Activated T-cell treated with anti-CD3 and anti-CD28 coated beads for 48 hours (primary cell): ENCODE results near the gene CYP4F11.
"Not testable (repeated sequence)": the region's sequence is repeated elsewhere in the genome, so short reads cannot be mapped to it uniquely, and the experiment has no call there.

Source experiments
- DNase-seq: peaks from one replicate; pipeline ENCODE4 v3.0.0-alpha.2; 2020; ENCODE audit warnings: low read depth

CYP4F11 gene

GRCh38 chr19:15923702-15924101 lies 10.6 kb downstream of the CYP4F11 start:
- no peak for DNase-seq

DNA sequence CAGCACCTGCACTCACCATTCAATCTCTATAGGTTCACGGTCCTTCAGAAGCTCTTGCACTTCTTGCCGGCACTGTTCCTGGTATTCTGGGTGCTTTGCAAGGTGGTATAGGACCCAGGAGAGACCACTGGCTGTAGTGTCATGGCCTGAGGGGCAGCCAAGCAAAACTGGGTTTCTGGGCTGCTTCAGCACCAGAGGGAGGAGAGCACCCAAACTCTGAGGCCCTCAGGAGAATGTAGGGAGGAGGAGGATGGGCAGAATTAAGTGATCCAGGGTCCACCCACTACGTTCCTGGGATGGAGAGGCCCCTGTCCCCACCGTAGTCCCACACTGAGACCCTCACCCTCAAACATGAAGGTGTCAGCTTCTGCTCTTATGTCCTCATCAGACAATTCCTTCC lies 12.3 kb downstream of the CYP4F11 start:
- DNase-seq, result no peak

- DNase-seq, result no peak
Measured at GRCh38 chr19:15919243-15919642, 15.1 kb downstream of the CYP4F11 start.

GRCh38 chr19:15915109-15915508 lies 19.2 kb downstream of the CYP4F11 start:
- DNase-seq, result no peak

DNA sequence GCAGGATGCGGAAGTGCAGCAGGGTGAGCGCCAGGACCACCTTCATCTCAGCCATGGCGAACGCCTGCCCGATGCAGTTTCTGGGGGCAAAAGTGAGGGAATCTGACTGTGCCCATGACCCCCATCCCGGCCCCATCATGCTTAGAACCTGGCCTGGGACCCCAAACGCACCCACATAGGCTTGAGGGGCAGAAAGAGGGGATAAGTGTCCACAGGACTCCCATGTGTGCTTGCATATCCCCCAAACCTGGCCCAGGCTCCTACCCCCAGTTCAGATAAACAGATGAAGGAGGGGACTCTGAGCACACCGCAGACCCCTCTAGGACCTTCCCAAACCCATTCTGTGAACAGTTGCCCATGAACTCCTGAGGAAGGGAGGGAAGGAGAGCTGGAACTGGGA lies 20.5 kb downstream of the CYP4F11 start:
- no peak for DNase-seq

GRCh38 chr19:15913384-15913783 lies 20.9 kb downstream of the CYP4F11 start:
- no peak for DNase-seq

DNA sequence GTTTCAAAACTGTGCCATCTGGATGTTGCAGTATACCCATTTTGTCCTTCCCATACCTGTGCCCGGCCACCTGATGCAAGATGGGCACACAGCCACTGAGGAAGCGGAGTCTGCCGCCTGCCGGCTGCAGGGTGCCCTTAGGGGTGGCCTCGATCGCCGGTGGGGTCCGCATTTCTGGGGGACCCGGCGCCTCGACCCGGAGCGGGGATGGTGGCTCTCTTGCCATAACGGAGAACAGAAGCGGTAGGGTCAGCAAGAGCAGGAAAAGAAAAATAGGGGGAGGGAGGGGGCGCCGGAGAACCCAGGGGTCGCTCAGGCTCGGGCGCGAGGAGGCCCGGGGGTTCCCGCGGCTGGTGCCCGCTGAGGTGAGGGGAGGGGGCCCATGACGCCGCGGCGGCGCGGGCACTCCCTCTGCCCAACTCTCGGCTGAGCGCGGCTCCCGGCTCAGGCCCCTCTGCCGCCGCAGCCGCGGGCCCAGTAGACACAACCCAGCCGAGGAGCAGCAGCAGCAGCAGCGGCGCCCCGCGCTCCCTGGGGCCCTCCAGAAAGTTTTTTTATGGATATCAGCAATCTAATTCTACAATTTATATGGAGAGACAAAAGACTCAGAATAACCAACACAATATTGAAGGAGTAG lies 22.6 kb downstream of the CYP4F11 start:
- DNase-seq, result no peak

- no peak for DNase-seq
Measured at GRCh38 chr19:15905026-15905425, 29.3 kb downstream of the CYP4F11 start.

DNA sequence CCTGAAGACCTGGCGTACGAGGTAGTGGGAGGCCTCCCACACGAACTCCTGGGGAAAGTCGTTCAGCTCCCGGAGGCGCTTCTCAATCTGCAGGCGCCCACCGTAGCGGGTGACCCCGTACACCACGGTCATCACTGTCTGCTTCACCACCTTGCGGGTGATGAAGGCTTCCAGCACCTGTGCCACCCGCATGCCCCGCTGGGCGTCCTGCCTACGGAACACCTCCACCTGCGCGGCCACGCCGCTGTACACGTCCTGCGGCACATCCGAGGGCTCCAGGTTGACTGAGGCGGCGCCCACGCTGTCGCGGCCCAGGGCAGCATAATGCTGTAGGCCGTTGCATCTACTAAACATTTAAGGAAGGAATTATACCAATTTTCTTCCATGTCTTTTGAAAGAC lies 31.4 kb downstream of the CYP4F11 start:
- not testable (repeated sequence) for DNase-seq

- DNase-seq, result no peak
Measured at GRCh38 chr19:15902254-15902653, 32.1 kb downstream of the CYP4F11 start.

- DNase-seq, result no peak
Measured at GRCh38 chr19:15900504-15900903, 33.8 kb downstream of the CYP4F11 start.

DNA sequence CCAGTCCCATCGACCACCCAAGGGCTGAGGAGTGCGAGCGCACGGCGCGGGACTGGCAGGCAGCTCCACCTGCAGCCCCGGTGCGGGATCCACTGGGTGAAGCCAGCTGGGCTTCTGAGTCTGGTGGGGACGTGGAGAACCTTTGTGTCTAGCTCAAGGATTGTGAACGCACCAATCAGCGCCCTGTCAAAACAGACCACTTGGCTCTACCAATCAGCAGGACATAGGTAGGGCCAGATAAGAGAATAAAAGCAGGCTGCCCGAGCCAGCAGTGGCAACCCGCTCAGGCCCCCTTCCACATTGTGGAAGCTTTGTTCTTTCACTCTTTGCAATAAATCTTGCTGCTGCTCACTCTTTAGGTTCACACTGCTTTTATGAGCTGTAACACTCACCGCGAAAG lies 34.3 kb downstream of the CYP4F11 start:
- DNase-seq, result not testable (repeated sequence)

GRCh38 chr19:15899561-15899960 lies 34.8 kb downstream of the CYP4F11 start:
- not testable (repeated sequence) for DNase-seq

- DNase-seq, result no peak
Measured at GRCh38 chr19:15897738-15898276, 36.5 kb downstream of the CYP4F11 start, which contains the start of gene CYP4F2. TSS of gene CYP4F2 (minus strand) at chr19:15898074. CDS start at chr19:15897611, 463 bp downstream.

- DNase-seq, result no peak
Measured at GRCh38 chr19:15897026-15897737, 37.1 kb downstream of the CYP4F11 start.

DNA sequence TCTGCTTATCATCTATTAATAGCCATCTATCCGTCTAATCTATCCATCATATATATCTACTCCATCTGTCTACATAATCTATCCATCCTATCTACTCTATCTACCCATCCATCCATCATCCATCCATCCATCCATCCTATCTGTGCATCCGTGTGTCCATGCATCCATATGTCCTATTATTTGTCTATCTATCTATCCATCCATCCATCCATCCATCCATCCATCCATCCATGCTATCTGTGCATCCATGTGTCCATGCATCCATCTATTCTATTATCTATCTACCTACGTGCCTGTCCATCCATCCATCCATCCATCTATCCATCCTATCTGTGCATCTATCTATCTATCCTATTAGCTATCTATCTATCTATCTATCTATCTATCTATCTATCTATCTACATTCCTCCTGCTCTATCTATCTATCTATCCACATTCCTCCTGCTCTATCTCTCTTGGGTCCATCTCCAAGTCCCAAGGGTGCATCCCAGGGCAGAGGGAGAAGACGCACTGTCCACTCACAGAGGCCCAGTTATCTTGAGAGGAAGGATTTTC lies 38.4 kb downstream of the CYP4F11 start:
- DNase-seq, result no peak

GRCh38 chr19:15894359-15894758 lies 40.0 kb downstream of the CYP4F11 start:
- DNase-seq, result no peak

- no peak for DNase-seq
Measured at GRCh38 chr19:15893477-15893876, 40.9 kb downstream of the CYP4F11 start.

- DNase-seq, result no peak
Measured at GRCh38 chr19:15892012-15892411, 42.3 kb downstream of the CYP4F11 start.

DNA sequence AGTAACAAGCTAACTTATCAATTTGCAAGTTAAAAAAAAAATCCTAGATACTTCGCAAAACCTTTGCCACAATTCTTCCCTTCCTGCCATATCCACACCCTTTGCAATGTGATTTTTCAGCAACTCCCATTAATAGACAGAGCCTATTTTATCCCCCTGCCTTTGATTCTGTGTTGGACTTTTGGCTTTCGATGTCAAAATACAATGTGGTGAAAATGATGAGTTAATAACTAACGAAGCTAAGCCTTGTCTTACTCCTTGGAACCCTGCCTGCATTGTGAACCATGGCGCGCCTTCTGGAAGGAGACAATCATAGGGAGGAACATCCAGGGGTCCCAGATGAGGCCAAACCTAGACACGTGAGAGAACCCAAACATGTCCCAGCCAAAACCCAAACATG lies 42.9 kb downstream of the CYP4F11 start:
- DNase-seq, result no peak

GRCh38 chr19:15889339-15889738 lies 45.0 kb downstream of the CYP4F11 start:
- not testable (repeated sequence) for DNase-seq

- no peak for DNase-seq
Measured at GRCh38 chr19:15885919-15886318, 48.4 kb downstream of the CYP4F11 start.

- no peak for DNase-seq
Measured at GRCh38 chr19:15885167-15885566, 49.2 kb downstream of the CYP4F11 start.
